NCI-H526 treated with DMSO at 0.1 percent for 48 hours (cell line): ENCODE measurements around the gene SORCS2.

Source experiments
- DNase-seq: peaks from one replicate; lab custom pipeline; 2025; lab: John Stamatoyannopoulos, UW

SORCS2 gene

DNA sequence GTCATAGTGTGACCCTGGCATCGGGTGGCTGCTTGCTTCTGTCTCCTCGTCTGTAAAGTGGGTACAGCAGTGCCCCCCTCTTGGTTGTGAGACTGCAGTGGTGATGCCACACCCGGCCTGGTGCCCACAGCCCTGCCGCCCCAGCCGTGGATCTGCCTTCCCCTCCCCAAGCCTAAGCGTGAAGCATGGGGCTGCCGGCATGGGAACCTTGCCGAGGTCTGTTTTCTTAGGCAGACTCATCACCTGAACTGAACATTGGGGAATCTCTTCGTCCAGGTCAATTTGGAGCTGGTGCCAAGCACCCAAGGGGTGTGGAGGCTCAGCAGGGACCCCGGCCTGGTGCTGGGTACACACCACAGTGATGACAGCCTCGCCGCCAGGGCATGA lies 134.0 kb downstream of the SORCS2 start:
- DNase-seq: no peak

DNA sequence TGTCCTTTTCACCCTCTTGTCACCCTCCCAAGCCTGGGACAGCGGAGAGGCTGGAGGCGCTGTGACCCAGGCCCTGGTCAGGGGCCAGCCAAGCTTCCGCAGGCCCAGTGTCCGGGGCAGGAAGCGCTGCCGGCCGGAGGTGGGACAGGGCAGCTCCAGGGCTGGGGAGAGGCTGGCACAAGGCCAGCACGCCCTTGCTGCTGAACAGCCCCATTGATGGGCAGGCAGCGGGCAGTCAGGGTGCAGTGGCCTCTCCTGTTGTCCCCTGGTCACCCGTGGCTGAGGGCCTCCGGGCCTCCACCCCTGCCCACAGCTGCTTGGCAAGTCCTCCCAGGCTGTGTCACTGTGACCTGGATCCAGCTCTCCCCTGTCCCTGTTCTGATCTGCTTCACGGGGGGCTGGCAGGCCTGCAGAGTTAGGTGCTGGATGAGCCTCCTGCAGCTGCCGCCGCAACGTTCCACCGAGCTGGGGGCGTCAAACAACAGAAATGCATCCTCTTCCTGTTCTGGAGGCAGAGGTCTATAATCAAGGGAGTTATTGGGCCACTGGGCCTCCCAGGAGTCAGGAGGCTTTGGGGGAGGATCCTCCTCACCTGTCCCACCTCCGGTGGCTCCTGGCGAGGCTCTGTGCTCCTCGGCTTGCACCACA lies 134.5 kb downstream of the SORCS2 start:
- DNase-seq: no peak

DNA sequence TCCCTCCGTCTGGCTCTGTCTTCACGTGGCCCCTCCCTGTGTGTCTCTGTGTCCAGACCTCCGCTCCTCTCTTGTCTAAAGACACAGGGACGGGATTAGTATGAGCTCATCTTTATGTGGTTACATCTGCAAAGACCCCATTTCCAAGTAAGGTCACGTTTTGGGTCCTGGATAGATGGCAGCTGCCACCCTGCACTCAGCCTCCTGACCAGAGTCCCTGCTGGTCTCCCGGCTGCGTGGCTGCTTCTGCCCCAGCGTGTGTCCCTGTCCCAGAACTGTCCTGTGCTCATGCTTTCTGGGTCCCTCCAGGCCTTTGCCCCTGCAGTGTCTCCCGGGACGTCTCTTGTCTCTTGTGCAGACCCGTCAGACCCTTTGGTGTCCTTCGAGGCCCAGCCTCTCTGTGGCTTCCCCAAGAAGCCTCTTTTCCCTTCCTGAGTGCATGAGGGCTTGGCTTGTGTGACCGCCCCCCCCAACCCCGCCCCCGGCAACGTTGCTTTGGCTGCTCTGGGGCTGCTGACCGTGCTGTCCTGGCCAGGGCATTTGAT lies 135.1 kb downstream of the SORCS2 start:
- no peak for DNase-seq

DNA sequence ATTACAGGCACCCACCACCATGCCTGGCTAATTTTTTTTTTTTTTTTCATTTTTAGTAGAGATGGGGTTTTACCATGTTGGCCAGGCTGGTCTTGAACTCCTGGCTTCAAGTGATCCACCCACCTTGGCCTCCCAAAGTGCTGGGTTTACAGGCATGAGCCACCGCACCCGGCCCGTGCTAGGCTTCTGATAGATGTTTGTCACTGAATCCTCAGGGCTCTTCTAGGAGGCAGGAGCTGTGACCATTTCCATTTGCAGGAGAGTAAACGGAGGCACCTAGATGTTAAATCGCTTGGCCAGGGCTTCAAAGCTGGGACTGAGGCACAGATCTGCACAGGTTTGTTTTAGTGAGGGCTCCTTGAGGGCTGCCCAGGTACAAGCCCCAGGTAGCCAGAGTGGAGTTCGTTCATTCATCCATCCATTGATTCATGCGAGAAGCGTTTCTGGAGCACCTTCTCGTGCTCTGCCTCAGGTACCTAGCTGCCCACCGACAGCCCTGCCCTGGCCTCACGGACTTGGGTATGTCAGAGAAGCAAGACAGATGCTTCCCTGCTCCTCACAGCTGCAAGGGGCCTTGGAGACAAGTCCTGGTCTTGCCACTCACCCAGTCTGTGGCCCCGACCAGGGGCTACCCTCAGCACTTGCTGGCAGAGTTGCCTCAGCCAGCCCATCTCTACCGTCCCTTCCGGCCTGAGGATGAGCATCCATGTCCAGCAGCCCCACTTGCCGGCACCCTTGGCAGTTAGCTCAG lies 136.0 kb downstream of the SORCS2 start:
- no peak for DNase-seq

DNA sequence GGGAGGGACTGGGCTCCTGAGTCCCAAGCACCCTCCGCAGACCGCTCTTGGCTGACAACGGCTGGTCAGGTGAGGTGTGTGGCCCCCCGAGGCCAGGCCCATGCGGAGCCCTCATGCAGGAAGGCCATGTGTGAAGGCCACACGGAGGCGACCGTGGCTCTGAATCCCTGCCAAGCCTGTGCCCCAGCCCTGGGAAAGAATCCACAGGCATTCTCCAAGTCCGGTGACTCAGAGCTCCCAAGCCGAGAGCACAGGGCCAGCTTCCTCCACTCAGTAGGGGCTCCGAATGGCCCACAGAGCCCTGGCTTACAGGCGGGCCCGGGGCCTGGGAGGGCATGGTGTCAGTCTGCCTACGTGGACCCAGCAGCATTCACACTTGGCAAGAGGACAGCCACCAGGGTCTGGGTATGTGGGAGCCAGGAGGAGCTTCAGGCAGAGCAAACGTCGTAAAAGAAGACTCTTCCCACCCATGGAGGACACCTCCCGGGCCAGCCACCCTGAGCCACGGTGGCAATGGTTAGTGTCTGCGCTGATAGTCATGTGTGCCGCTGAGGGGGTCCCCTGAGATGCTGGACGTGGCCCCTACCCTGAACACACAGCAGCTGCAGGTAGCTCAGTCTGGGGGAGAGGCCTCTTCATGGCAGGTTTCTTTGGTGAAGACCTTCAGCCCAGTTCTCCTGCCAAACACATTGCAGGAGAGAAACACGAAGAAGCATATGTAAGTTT lies 136.7 kb downstream of the SORCS2 start:
- DNase-seq: no peak

DNA sequence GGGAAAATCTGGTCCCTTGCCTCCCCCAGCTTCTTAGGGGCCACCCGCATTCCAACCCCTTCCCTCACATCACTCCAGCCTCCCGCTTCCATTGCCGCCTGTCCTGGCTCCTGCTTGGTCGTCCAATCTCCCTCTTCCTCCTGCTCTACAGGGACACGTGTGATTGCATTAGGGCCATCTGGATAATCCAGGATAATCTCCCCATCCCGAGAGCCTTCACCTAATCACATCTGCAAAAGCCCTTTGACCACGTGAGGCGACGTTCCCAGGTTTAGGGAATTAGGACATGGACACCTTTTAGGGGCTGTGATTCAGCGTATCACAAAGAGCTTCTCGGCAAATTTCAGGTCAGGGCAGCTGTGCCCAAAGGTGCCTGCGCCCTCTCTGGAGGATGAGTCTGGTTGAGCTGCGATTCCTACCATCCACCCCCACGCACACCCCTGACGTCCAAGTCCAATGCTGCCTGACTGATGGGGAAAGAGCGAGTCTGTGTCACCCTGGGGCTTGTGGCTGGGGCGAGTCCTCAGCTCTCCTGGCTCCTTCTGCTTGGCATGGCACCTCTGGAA lies 137.8 kb downstream of the SORCS2 start:
- DNase-seq: no peak

DNA sequence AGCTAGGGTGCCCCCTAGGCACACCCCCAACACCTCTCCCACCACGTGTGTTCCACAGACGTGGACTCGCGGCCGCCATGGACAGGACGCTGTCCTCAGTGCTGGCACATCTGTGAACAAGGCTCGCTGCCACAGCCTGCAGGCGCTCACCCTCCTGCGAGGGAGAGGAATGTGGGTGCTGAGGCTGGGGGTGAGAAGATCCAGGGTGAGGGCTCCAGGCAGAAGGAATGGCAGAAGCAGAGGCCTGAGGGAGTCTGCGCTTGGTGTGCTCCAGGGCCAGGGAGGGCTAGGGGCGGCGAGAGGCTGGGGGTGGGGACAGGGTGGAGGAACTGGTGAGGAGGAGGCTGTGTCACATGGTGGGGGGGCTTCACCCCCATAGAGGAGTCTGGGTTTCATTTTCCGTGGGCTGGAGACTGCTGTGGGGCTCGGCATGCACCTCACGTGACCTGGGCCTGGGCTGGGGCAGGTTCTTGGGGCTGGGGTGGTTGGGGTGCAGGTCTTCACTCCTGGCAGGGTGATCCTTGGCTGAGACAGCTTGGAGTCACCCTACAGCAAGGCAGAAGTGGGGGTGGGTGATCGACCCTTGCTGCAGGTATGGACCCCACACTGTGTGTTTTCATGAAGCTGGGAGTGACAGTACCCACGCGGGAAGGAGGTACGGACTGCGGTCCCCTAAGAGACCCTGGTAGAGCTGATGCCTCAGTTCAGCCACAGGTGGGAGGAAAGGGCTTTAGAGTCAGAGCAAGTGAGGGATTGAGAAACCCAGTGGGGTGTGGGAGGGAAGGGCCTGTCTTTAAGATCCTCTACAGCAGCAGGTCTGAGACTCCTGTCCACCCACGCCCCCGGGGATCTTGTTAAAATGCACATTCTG lies 138.7 kb downstream of the SORCS2 start:
- no peak for DNase-seq

DNA sequence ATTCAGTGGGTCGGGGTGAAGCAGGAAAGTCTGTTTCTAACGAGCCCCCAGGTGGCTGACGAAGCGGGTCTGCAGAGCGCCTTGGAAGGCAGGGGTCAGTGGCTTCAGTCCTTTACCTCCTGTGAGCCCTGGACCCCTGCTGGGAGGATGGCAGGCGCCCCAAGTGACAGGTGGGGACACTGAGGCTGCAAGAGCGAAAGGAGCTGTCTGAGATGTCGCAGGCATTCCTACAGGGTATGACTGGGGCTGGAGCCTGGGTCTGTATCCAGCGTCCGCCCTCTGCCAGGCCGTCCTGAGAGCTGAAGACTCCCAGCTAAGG lies 139.3 kb downstream of the SORCS2 start:
- no peak for DNase-seq

DNA sequence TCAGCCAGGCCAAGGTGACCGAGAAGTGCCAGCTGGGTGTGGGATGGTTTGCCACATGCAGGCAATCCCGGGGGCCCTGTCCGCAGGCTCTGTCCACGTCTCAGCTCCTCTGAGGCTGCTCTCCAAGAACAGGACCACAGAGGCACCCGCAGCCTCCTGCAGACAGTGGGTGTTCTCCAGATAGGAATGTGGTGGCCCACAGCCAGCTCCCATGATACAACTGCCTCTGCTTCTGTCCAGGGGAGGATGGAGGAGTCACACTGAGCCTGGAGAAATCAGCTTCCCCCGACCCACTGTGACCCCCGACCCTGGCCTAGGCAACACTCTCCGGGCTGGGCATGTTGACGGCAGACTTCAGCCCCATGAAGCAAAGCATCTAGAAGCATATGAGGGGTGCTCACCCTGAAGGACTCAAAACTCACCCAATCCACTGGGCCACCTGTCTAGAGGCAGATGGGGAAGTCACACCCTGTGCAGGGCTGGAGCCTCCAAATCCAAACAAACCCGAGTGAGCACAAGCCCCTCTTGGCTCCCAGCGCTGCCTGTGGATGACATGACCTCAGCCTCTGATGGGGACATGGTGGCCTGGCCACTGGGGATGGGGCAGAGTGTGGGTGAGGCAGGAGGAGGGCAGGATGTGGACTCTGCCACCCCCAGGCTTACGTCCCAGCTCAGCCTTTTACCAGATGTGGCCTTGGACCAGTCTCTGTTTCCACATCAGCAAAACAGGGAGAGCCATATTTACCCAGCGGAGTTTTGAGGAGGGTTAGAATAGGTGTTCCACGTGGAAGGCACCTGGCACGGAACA lies 140.1 kb downstream of the SORCS2 start:
- no peak for DNase-seq

DNA sequence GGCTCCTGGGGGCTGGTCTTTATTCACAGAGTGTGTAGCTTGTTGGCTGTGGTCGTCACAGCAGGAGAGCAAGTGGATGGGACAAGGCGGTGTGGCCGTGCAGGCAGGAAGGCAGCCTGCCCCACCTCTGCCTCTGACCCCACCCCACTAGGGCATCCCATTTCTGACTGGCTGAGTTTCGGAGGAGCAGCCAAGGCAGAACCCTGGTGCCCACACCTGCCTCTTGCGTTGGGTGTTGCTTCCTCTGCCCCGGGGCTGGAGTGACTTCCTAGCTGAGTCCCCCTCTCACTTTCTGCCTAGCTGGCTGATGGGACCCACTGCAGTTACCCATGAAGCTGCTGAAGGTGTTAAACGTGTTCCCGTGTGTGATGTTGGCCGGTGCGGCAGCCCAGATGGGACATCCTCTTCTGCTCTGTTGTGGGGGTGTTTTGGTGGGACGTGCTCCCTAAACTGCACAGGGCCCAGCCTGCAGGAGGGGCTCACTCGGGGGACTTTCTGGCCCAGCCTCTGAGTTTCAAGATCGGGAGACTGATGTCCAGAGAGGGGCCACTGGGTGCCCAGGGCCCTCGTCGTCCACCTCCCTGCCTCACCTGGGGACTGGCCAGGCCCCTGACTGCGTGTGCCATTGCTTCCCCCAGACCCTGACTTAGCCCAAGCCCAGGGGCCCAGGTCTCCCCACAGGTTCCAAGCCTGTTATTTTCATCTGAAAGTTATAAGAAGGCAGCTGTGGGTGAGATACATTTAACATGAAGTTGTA lies 140.9 kb downstream of the SORCS2 start:
- DNase-seq: no peak

DNA sequence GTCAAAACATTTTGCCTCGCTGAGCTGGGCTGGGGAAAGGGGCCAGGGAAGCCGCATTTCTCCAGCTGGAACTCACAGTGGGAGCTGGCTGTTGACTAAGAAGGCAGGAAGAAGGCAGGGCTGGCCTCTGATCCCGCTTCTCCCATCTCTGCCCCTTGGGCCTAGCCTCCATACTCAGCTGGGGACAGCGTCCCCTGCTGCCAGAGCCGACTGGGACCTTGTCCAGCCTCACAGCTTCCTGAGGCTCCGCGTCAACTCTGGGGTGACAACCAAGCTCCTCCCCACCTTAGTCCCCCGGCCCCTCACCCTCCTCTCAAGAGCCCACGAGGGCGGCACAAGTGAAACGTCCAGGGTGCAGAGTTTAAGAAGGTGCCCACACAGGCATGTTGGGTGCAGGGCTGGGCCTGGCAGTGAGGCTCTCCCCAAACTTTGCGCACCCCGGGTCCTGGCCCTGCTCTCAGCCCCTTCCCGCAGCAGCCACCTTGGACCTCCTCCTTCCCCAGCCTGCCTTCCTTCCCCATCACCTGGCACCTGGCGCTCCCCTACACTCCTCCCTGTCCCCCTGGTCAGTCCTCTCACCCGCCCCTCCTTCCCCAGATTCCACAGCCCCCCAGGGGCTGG lies 141.6 kb downstream of the SORCS2 start:
- no peak for DNase-seq

DNA sequence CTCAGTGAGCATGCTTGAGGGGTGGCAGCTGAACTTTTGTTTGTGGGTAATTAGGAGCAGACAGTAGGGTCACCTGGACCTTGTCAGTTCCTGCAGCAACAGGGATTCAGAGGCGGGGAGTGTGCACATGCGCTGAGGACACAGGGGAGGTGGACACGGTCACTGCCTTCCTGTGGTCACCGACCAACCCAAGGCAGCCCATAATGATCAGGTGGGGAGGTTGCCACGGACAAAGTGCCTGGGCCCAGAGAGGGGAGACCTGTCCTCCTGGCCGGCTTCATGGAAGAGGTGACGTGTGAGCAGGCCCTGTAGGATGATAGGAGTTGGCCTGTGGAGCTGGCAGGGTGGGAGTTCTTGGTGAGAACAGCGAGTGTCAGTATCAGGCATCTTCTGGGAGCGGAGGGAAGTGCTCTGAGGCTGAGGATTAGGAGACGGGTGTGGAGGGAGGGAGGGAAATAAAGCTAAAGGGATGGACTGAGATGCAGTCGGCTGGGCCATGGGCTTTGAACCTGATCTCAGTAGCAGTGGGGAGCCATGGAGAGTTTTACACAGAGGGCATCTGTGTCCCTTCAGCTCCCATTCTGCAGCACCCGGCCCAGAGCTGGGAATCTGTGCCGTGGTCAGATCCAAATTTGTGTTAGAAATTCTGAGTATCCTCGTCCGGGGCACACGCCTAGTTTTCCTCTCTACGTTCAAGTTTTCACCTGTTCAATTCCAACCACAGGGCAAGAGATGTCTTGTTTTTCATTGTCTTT lies 142.4 kb downstream of the SORCS2 start:
- no peak for DNase-seq

DNA sequence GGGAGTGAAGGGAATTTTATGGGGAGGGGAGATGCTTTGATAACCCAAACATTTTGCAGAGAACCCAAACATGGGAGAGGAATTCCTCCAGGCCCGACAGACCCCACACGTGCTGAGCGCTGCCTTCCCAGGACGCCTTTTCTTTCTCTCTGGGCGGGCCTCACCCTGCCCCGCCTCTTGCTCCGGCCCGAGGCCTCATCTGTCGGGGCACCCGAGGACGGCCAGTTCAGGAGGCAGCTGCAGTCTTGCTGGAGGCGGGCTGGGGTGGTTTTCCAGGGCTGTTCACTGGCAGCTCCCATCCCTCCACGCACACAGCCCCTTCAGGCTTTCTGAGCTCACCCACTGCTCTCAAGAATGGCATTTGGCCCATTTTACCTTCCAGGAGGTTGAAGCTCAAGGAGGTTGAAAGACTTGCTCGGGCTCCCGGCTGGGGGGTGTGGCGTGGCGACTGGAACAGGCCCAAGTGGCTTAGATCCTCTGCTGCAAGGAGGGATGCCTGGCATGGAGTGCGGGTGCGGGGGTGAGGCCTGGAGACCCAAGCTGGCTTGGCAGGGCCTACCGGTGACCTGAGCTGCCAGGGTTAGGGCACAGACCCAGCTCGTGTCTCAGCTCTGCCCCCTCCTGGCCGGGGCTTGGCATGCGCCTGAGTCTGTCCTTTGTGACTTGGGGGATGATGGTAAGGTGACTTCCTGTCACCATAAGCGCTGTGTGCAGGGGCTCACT lies 143.2 kb downstream of the SORCS2 start:
- DNase-seq: no peak

DNA sequence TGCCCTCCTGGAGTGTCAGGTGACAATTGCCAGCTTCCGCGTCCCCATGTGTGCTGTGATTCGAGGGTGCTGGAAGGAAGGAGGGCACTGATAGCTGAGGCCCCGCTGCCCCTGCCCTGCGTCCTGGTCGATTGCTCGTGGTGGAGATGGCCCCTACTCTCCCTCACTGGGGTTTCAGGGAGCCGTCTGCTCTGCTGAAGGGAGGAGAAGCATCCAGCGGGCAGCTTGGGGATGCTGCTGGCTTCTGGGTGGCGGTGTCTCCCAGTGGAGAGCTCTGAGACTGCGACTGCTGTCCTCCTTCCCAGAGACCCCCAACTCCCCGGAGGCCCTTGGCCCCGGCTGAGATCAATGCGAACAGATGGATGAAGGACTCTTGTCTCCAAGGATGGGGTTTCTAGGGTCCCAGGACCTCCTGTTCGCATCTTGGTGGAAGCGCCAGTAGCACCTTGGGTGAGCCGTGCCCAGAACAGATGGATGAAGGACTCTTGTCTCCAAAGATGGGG lies 143.8 kb downstream of the SORCS2 start:
- no peak for DNase-seq

DNA sequence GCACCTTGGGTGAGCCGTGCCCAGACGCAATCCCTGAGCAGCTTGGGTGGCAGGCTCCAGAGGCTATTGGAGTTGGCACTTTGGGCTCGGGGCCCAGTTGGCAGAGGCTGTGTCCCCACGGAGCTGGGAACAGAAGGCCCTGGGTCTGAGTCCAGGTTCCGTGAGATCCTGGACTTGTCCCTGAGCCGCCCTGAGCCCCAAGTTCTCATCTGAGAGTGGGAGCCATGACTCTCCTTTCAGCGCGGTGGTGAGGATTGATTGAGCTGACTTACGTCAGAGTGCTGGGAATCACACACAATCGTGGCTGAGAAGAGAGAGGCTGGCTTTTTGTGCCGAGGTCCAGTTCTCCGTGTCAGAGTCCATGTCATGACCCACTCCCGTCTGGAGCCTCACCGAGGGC lies 144.4 kb downstream of the SORCS2 start:
- no peak for DNase-seq

DNA sequence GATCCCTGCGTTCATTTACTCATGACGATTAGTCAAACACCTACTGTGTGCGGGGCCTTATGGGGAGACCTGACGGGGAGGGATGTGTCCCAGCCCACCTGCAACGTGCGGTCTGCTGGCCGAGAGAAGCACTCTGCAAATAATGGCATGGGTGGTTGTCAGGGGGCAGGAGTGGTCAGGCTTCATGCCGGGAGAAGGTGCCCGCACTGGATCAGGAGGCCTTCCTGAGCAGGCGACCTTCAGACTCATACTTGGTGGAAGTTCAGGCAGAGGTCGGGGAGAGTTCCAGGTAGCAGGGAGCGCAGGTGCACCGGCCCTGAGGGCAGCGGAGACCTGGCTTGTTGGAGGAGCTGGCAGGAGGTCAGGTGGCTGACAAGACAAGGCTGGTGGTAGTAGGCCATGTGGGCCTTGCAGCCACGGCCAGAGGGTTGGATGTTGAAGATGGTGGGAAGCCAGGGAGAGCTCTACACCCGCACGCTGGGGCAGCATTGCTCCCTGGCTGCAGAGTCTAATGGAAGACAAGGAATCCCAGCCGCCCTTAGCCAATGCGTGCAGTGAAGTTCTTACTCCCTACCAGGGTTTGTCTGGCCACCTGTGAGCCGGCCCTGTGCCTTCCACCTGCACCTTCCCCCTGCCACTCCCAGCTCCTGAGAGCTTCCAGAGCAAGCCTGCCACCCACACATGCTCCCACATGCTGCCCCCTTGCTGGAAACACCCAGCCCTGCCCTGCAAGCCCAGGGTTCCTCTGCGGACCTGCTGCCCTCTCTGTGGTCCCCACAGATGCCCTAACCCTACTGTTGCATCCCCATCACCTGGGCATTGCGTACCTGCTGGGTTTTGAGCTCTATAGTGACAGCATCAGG lies 145.1 kb downstream of the SORCS2 start:
- DNase-seq: no peak

DNA sequence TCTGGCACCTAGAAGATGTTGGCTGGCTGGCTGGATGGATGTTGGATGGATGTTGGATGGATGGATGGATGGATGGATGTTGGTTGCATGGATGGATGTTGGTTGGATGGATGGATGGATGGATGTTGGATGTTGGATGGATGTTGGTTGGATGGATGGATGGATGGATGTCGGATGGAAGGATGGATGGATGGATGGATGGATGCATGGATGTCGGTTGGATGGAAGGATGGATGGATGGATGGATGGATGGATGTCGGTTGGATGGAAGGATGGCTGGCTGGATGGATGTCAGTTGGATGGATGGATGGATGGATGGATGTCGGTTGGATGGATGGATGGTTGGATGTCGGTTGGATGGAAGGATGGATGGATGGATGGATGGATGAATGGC lies 145.7 kb downstream of the SORCS2 start:
- DNase-seq: no peak
